SK-N-SH (cell line): ENCODE data around the gene CELF4. TPM values are rescaled to one million over a fixed set of nuclear protein-coding genes. Genes with fewer than 3 reads are reported as not detected.

Source experiments
- CTCF ChIA-PET: fragments of 300-600, 350-600 bp; formaldehyde crosslinking; extraction: SDS; loops from one replicate; lab custom pipeline; 2021; lab: Yijun Ruan, JAX
- POLR2A ChIA-PET: fragments of 350-600 bp; sonication (Branson Sonifier 250); formaldehyde crosslinking; extraction: SDS; loops from one replicate; lab custom pipeline; 2020; ENCODE audit warnings: antibody characterized with exemption, inconsistent platforms; lab: Yijun Ruan, JAX
- DNase-seq: peaks from one replicate; pipeline ENCODE4 v3.0.0; 2012
- H2AFZ ChIP-seq: fragments of 200-600 bp; sonication (generic); 2 replicates; pipeline ENCODE4 v1.8.1; 2016; ENCODE audit warnings: antibody characterized with exemption, mild to moderate bottlenecking, low read depth
- H3F3A ChIP-seq: fragments of 200-600 bp; sonication (generic); replicated peaks from 2 replicates; pipeline ENCODE3; 2016; ENCODE audit warnings: antibody characterized with exemption, mild to moderate bottlenecking; ENCODE audit not compliant: insufficient read depth
- H3K27ac ChIP-seq, 2 experiments: fragments of 200-500 bp in 1 of 2; fragments of 200-600 bp in 1 of 2; sonication (Bioruptor generic) in 1 of 2; sonication (generic), shearing (Covaris generic) in 1 of 2; 2 replicates each; pipeline versions ENCODE4 v1.5.1 to v1.6.1; 2014 to 2016; ENCODE audit warnings: low read depth in 2 of 2, inconsistent platforms in 1 of 2, low read length in 1 of 2, mild to moderate bottlenecking in 1 of 2, mixed read lengths in 1 of 2
- H3K27me3 ChIP-seq: fragments of 200-600 bp; sonication (generic), shearing (Covaris generic); 2 replicates; pipeline ENCODE4 v1.6.1; 2016; ENCODE audit warnings: mixed run types; ENCODE audit not compliant: insufficient read depth
- H3K36me3 ChIP-seq, 2 experiments: fragments of 200-500 bp in 1 of 2; fragments of 200-600 bp in 1 of 2; sonication (Bioruptor generic) in 1 of 2; sonication (generic) in 1 of 2; replicated peaks in 1 of 2; 2 replicates each; pipeline versions ENCODE3 to v1.5.1; 2014 to 2016; ENCODE audit warnings: low read length in 1 of 2, mild to moderate bottlenecking in 1 of 2; ENCODE audit not compliant: insufficient read depth in 2 of 2, control insufficient read depth in 1 of 2
- H3K4me1 ChIP-seq, 2 experiments: fragments of 200-500 bp in 1 of 2; fragments of 200-600 bp in 1 of 2; sonication (Bioruptor generic) in 1 of 2; sonication (generic), shearing (Covaris generic) in 1 of 2; 2 replicates each; pipeline versions ENCODE4 v1.5.1 to v1.6.1; 2014 to 2016; ENCODE audit warnings: low read depth in 1 of 2, low read length in 1 of 2, mixed run types in 1 of 2; ENCODE audit not compliant: insufficient read depth in 2 of 2, control insufficient read depth in 1 of 2
- H3K4me2 ChIP-seq: fragments of 200-600 bp; sonication (generic), shearing (Covaris generic); 2 replicates; pipeline ENCODE4 v1.6.1; 2017; ENCODE audit warnings: mixed run types
- H3K4me3 ChIP-seq, 2 experiments: fragments of 200-500 bp in 1 of 2; fragments of 200-600 bp in 1 of 2; sonication (Bioruptor generic) in 1 of 2; sonication (generic), shearing (Covaris generic) in 1 of 2; 2 replicates each; pipeline versions ENCODE4 v1.5.1 to v1.8.1; 2014 to 2016; ENCODE audit warnings: low read depth in 2 of 2, inconsistent platforms in 1 of 2, low read length in 1 of 2, mild to moderate bottlenecking in 1 of 2, mixed read lengths in 1 of 2, moderate library complexity in 1 of 2
- H3K79me2 ChIP-seq: fragments of 200-600 bp; sonication (generic); 2 replicates; pipeline ENCODE4 v1.8.1; 2017; ENCODE audit warnings: mild to moderate bottlenecking; ENCODE audit not compliant: insufficient read depth
- H3K9ac ChIP-seq: fragments of 200-600 bp; sonication (generic); 2 replicates; pipeline ENCODE4 v1.6.1; 2017; ENCODE audit warnings: mixed run types
- H3K9me2 ChIP-seq: fragments of 200-600 bp; sonication (generic); 2 replicates; pipeline ENCODE4 v1.6.1; 2017; ENCODE audit warnings: mixed run types
- H3K9me3 ChIP-seq: fragments of 200-600 bp; sonication (generic); 2 replicates; pipeline ENCODE4 v1.6.1; 2017; ENCODE audit warnings: mixed run types, mild to moderate bottlenecking, moderate library complexity
- H4K20me1 ChIP-seq: fragments of 200-600 bp; sonication (generic); 2 replicates; pipeline ENCODE4 v1.6.1; 2017; ENCODE audit warnings: mild to moderate bottlenecking, mixed run types; ENCODE audit not compliant: insufficient read depth
- CHD2 ChIP-seq: fragments of 150-350 bp; IDR thresholded peaks from 2 replicates; pipeline ENCODE4 v1.6.1; 2018; ENCODE audit warnings: low read length; ENCODE audit not compliant: partially characterized antibody
- FOSL2 ChIP-seq: IDR thresholded peaks from 2 replicates; pipeline ENCODE4 v1.4.0; 2012; ENCODE audit warnings: low read depth, mild to moderate bottlenecking, moderate library complexity, borderline replicate concordance
- FOXJ3 ChIP-seq: sonication (generic); formaldehyde crosslinking; IDR thresholded peaks from 2 replicates; pipeline ENCODE4 v1.5.1; 2020; ENCODE audit warnings: mild to moderate bottlenecking, missing genetic modification reagents
- FOXM1 ChIP-seq: IDR thresholded peaks from 2 replicates; pipeline ENCODE4 v1.4.0; 2012; ENCODE audit warnings: low read depth, mild to moderate bottlenecking
- GATA2 ChIP-seq: sonication (generic); formaldehyde crosslinking; IDR thresholded peaks from 2 replicates; pipeline ENCODE4 v1.5.0; 2020; ENCODE audit warnings: mild to moderate bottlenecking, missing genetic modification reagents
- JUND ChIP-seq: IDR thresholded peaks from 2 replicates; pipeline ENCODE4 v1.4.0; 2012
- MEF2A ChIP-seq: IDR thresholded peaks from 2 replicates; pipeline ENCODE4 v1.4.0; 2012; ENCODE audit warnings: low read depth, borderline replicate concordance
- MXI1 ChIP-seq: IDR thresholded peaks from 2 replicates; pipeline ENCODE4 v1.6.1; 2012; ENCODE audit warnings: mild to moderate bottlenecking, low read depth, low read length, improper control_type of control experiment
- NRF1 ChIP-seq: IDR thresholded peaks from 2 replicates; pipeline ENCODE4 v1.6.1; 2012; ENCODE audit warnings: low read depth, mild to moderate bottlenecking, low read length
- POLR2AphosphoS5 ChIP-seq: IDR thresholded peaks from 2 replicates; pipeline ENCODE4 v1.6.1; 2012; ENCODE audit warnings: low read depth, low read length
- RAD21 ChIP-seq: IDR thresholded peaks from 2 replicates; pipeline ENCODE4 v1.6.1; 2012; ENCODE audit warnings: mild to moderate bottlenecking, low read length
- RCOR1 ChIP-seq: fragments of 150-350 bp; IDR thresholded peaks from 2 replicates; pipeline ENCODE4 v1.6.1; 2017; ENCODE audit warnings: antibody characterized with exemption, low read length
- SIN3A ChIP-seq: IDR thresholded peaks from 2 replicates; pipeline ENCODE4 v1.6.1; 2012; ENCODE audit warnings: low read depth, mild to moderate bottlenecking, low read length, moderate library complexity, borderline replicate concordance
- TCF12 ChIP-seq: IDR thresholded peaks from 2 replicates; pipeline ENCODE4 v1.4.0; 2012
- YY1 ChIP-seq: IDR thresholded peaks from 2 replicates; pipeline ENCODE4 v1.4.0; 2012; ENCODE audit warnings: low read depth, mild to moderate bottlenecking
- WGBS: methylation state at CpG from one replicate; pipeline ENCODE4 v1.1.6; 2017; ENCODE audit warnings: low lambda C conversion rate; 5-methylcytosine and 5-hydroxymethylcytosine counted together
- polyA plus RNA-seq, 3 experiments: library from polyadenylated mRNA; depleted of rRNA; stranded (reverse); fragments of >200 nt; gene quantifications; 2 replicates each; pipeline ENCODE4 v1.2.3, GENCODE V29; 2012
- TF ChIP-seq, protein P1 (sequence below): IDR thresholded peaks from 2 replicates; pipeline ENCODE4 v1.4.0; 2012; ENCODE audit warnings: low read depth
- TF ChIP-seq, protein P2 (sequence below): IDR thresholded peaks from 2 replicates; pipeline ENCODE4; 2012
- TF ChIP-seq, protein P3 (sequence below): IDR thresholded peaks from 2 replicates; pipeline ENCODE4 v1.4.0; 2012; ENCODE audit warnings: low read depth, borderline replicate concordance

CELF4 gene
- polyA plus RNA-seq, 1 of the 3 experiments (the other 2 are of a cell fraction) = 0.26 TPM

DNA sequence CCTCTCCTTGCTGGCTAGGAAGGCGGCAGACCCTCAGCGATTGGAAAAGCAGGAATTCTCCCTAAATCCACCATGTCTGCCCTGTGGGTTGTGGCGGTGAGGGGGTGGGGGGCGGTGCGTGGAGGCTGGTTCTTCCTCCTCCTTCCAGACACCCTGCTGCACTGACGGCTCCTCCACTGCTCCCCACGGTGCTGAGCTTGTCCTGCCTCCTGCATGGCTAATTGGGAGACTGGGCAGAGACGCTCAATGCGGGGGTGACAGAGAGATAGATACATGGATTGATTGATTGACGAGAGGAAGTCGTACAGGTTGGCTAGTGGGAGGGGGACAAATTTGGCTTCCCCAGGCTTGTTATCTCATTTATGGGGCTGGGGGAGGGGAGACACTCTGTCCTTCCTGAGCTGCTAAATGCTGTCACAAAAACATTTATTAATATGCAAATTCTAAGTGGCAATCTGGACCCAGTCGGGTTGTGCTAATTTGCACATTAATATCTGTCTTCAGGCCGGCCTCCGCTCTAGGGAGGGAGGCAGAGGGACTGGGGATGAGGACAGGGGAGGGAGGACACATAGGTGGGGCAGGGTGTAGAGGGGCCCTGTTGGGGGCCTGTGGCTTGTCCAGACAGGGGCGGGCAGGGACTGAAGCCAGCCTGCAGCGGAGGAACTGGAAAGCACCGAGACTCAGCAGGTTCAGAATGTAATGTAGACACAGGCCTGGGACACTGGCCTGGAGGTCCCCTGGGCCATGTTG lies 181.6 kb downstream of the CELF4 start:
- Histone ChIP-seq H3K27ac (peak overlapping the region in 1 of 2 experiments; percentile 54; a peak in 2 of 4 replicates), H3K4me2 (no peak overlapping the region), H3F3A (no peaks in the 10 kb centered on the region), H3K9me3 (no peaks in the 10 kb centered on the region), H3K9me2 (no peaks in the 10 kb centered on the region), H3K27me3 (no peaks in the 10 kb centered on the region), H4K20me1 (no peaks in the 10 kb centered on the region), H3K79me2 (no peaks in the 10 kb centered on the region), H3K36me3 (no peaks in the 10 kb centered on the region), H3K4me1 (peaks cover 0 to 29% of the 10 kb centered on the region in 2 experiments; a peak in 1 of 4 replicates), H3K9ac (no peak overlapping the region), H3K4me3 (no peak overlapping the region), H2AFZ (no peak overlapping the region)
- POLR2A ChIA-PET = interaction anchor here (1.5 kb wide), 1 partner anchor 10 kb away, joined by 4 read pairs; no protein-coding TSS in a partner anchor
- 61% methylated on average over 12 of the region's 17 CpGs for WGBS
- TF ChIP-seq MXI1 (no peak), CHD2 (no peak), YY1 (no peak), FOSL2 (no peak), MEF2A (no peak), FOXJ3 (CRISPR knock-in tag) (no peak), SIN3A (no peak), TCF12 (no peak)
- TF ChIP-seq, protein P1, sequence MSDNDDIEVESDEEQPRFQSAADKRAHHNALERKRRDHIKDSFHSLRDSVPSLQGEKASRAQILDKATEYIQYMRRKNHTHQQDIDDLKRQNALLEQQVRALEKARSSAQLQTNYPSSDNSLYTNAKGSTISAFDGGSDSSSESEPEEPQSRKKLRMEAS = no peak
- TF ChIP-seq, protein P2, sequence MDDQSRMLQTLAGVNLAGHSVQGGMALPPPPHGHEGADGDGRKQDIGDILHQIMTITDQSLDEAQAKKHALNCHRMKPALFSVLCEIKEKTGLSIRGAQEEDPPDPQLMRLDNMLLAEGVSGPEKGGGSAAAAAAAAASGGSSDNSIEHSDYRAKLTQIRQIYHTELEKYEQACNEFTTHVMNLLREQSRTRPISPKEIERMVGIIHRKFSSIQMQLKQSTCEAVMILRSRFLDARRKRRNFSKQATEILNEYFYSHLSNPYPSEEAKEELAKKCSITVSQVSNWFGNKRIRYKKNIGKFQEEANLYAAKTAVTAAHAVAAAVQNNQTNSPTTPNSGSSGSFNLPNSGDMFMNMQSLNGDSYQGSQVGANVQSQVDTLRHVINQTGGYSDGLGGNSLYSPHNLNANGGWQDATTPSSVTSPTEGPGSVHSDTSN = no peak
- no peak for DNase-seq
- CTCF ChIA-PET = interaction anchor here (0.7 to 4.8 kb wide), 9 partner anchors 10 to 395 kb away, joined by 3 to 26 read pairs (median 5); no protein-coding TSS in a partner anchor

DNA sequence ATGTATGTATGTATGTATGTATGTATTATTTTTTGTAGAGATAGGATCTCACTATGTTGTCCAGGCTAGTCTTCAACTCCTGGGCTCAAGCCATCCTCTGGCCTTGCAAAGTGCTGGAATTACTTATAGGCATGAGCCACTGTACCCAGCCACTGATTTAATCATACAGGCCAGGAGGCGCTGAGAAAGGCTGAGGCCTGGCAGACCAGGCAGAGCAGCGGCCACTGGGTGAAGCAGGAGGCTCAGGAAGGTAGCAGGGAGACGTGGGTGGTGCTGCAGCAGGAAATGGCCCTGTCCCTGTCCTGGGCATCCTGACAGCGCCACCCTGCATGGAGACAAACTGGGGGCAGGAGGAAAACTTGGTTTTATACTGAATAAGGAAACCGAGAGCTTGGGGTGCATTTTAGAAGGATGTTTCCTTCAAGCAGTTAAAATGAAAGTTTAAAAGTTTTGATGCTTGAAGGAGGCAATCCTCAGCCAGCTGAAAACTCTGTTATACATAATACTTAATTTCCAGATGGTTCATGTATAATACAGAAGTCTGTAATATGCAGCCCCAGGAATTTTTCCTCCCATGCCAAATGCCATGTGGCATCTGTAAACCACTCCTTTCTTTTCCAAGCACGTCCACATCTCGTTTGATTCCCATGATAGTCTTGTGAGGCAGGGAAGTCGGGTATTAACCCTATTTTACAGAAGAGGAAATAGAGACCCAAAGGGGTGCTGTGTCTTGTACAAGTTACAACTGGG lies 182.4 kb downstream of the CELF4 start:
- Histone ChIP-seq H3K4me2 (no peak overlapping the region), H3K4me3 (no peak overlapping the region), H3K9me2 (no peaks in the 10 kb centered on the region), H4K20me1 (no peaks in the 10 kb centered on the region), H2AFZ (no peak overlapping the region), H3K79me2 (no peaks in the 10 kb centered on the region), H3F3A (no peaks in the 10 kb centered on the region), H3K27me3 (no peaks in the 10 kb centered on the region), H3K9me3 (no peaks in the 10 kb centered on the region), H3K4me1 (peaks cover 0 to 34% of the 10 kb centered on the region in 2 experiments; a peak in 1 of 4 replicates), H3K36me3 (no peaks in the 10 kb centered on the region), H3K27ac (peak overlapping the region in 1 of 2 experiments; percentile 54; a peak in 2 of 4 replicates), H3K9ac (no peak overlapping the region)
- TF ChIP-seq FOSL2 = no peak
- TF ChIP-seq JUND = no peak
- no peak for TF ChIP-seq NRF1
- peak; percentile 26; the same call in 1 of the 2 replicates for TF ChIP-seq MXI1
- TF ChIP-seq RCOR1 = 0 out of 2 replicates have a peak, but pooled peaks have one; percentile 22
- TF ChIP-seq, protein P3, sequence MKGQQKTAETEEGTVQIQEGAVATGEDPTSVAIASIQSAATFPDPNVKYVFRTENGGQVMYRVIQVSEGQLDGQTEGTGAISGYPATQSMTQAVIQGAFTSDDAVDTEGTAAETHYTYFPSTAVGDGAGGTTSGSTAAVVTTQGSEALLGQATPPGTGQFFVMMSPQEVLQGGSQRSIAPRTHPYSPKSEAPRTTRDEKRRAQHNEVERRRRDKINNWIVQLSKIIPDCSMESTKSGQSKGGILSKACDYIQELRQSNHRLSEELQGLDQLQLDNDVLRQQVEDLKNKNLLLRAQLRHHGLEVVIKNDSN = no peak
- TF ChIP-seq GATA2 (CRISPR knock-in tag) = 0 out of 2 replicates have a peak, but pooled peaks have one; percentile 58
- TF ChIP-seq POLR2AphosphoS5 = no peak
- TF ChIP-seq SIN3A = no peak
- TF ChIP-seq FOXM1 = no peak
- TF ChIP-seq RAD21 = peak; percentile 22; the same call in 1 of the 2 replicates
- ChIA-PET CTCF (interaction anchor here (1.3 to 2.8 kb wide), 5 partner anchors 11 to 396 kb away, joined by 3 to 18 read pairs (median 6); no protein-coding TSS in a partner anchor), POLR2A (interaction anchor here (1.1 to 1.5 kb wide), 2 partner anchors 11 kb away, joined by 3 to 4 read pairs; no protein-coding TSS in a partner anchor)
- DNase-seq = peak; percentile 71
- WGBS = 28% methylated on average over 8 of the region's 8 CpGs
